H1 (cell line): ENCODE data around the gene DOK6.

ENCODE experiments used
- GTF2F1 ChIP-seq: IDR thresholded peaks from 2 replicates; pipeline ENCODE4 v1.6.1; 2012; ENCODE audit warnings: low read depth, low read length, improper control_type of control experiment, borderline replicate concordance
- HDAC6 ChIP-seq: IDR thresholded peaks from one replicate; pipeline ENCODE4 v1.7.1; 2012; ENCODE audit warnings: low read depth, mild to moderate bottlenecking, inconsistent platforms, low read length, moderate library complexity
- RXRA ChIP-seq: IDR thresholded peaks from 2 replicates; pipeline ENCODE4 v1.6.1; 2011; ENCODE audit warnings: low read depth, mild to moderate bottlenecking, low read length, moderate library complexity; ENCODE audit not compliant: insufficient read depth
- TEAD4 ChIP-seq: IDR thresholded peaks from 2 replicates; pipeline ENCODE4 v1.6.1; 2012; ENCODE audit warnings: low read depth, low read length, inconsistent platforms, mixed read lengths
- YY1 ChIP-seq: IDR thresholded peaks from 2 replicates; pipeline ENCODE4 v1.6.1; 2011; ENCODE audit warnings: low read depth, mild to moderate bottlenecking, low read length
- ZNF274 ChIP-seq: IDR thresholded peaks from 2 replicates; pipeline ENCODE4 v1.7.0; 2012; ENCODE audit warnings: low read length, borderline replicate concordance; ENCODE audit errors: extremely low read depth
- TF ChIP-seq, protein P1 (sequence below): IDR thresholded peaks from 2 replicates; pipeline ENCODE4 v1.6.1; 2012; ENCODE audit warnings: inconsistent platforms
- TF ChIP-seq, protein P2 (sequence below), 3 experiments: IDR thresholded peaks; 1 replicate in 2 of 3; 2 replicates in 1 of 3; pipeline versions ENCODE4 v1.5.1 to v1.6.1; 2011; ENCODE audit warnings: low read length in 3 of 3, mild to moderate bottlenecking in 3 of 3, inconsistent platforms in 2 of 3, low read depth in 1 of 3, moderate library complexity in 1 of 3; ENCODE audit not compliant: insufficient read depth in 1 of 3; ENCODE audit errors: control extremely low read depth in 1 of 3
- TF ChIP-seq, protein P3 (sequence below): IDR thresholded peaks from 2 replicates; pipeline ENCODE4 v1.6.1; 2012; ENCODE audit warnings: inconsistent platforms

DNA sequence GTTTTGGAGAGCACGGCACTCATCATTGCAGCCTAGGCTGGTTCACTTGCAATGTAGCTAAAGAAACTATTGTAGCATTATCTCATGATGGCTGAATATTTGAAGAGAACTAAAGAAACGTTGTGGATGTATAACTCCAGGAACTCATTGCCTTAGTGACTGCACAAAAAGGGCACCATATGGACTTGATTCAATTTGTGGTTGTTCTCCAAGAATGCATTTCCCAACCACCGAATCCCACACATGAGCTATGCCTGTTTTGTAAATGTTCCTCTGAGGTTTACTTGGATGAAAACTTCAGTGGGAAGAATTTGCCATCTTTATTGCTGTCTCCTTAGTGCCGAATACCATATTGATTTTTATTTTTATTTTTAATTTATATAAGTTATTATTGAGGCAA, 43.5 kb downstream of the DOK6 start:
- TF ChIP-seq, protein P1, sequence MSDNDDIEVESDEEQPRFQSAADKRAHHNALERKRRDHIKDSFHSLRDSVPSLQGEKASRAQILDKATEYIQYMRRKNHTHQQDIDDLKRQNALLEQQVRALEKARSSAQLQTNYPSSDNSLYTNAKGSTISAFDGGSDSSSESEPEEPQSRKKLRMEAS, result no peak
- TF ChIP-seq, protein P2, sequence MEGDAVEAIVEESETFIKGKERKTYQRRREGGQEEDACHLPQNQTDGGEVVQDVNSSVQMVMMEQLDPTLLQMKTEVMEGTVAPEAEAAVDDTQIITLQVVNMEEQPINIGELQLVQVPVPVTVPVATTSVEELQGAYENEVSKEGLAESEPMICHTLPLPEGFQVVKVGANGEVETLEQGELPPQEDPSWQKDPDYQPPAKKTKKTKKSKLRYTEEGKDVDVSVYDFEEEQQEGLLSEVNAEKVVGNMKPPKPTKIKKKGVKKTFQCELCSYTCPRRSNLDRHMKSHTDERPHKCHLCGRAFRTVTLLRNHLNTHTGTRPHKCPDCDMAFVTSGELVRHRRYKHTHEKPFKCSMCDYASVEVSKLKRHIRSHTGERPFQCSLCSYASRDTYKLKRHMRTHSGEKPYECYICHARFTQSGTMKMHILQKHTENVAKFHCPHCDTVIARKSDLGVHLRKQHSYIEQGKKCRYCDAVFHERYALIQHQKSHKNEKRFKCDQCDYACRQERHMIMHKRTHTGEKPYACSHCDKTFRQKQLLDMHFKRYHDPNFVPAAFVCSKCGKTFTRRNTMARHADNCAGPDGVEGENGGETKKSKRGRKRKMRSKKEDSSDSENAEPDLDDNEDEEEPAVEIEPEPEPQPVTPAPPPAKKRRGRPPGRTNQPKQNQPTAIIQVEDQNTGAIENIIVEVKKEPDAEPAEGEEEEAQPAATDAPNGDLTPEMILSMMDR (IDR thresholded peaks at IDR 0.05; ENCODE audit: control extremely low read depth in 1 of 3, insufficient read depth in 1 of 3, low read depth in 1 of 3, low read length in 3 of 3), result no peak
- TF ChIP-seq GTF2F1 (no peak), TEAD4 (no peak), ZNF274 (no peak), HDAC6 (no peak), RXRA (no peak), YY1 (no peak)
- TF ChIP-seq, protein P3, sequence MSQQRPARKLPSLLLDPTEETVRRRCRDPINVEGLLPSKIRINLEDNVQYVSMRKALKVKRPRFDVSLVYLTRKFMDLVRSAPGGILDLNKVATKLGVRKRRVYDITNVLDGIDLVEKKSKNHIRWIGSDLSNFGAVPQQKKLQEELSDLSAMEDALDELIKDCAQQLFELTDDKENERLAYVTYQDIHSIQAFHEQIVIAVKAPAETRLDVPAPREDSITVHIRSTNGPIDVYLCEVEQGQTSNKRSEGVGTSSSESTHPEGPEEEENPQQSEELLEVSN, result no peak
